ENCODE measurements around the gene ILF3. TPM values are rescaled to one million over a fixed set of nuclear protein-coding genes. Genes with fewer than 3 reads are reported as not detected.

Gene ILF3
- total RNA-seq = 100 to 1,000 TPM; 129 to 181 TPM
- long read RNA-seq, full-length matches to known transcripts = 12 of 125 reads
- long read RNA-seq, partial matches to known transcripts = 110 of 125 reads
- long read RNA-seq, other reads (novel, unspliced or antisense) = 3 of 125 reads

DNA sequence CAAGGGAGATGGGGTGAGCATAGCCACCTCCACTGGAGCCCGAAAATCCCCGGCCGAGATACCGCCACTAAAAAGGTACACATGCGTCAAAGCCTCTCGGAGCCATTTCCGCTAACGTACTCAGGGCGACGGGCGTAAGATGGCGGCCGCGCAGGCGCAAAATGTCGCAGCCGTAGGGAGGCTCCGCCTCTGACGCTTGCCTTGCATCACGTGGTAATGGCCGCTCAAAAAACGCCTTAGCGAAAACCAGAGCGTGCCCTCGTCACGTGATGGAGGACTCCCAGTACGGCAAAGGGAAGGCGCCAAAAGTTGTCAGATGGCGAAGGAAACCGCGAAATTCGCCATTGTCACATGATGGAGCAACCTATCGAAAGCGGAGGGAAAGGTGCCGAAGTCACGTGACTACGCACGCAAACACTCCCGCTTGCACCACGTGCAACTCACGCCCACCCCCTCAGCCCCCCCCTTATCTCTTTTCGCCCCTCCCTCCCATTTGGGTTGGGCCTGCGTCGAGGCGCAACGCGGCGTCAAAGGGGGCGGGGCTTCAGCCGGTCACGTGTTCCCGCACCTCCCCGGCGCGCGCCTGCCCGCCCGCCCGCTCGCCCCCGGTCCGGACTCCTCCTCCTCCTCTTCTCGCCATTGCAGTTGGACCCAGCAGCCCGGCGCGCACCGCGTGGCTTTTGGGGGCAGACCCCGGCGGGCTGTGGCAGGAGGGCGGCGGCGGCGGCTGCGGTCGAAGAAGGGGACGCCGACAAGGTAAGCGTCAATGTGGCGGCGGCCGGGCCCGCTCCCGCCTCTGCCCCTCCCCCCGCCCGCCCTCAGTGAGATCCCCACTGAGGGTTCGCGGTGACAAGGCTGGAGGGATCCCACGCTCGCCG lies at the start of gene ILF3:
Gene ILF3 (plus strand): TSS at position 615 of the 878 bp plus-strand sequence. CDS start 16,260 bp downstream, outside the sequence.
- intact Hi-C loops (cut with DNase I, micrococcal nuclease) = no loop called here
- ATAC-seq = peak; percentile 83
- DNase-seq = peak; percentile 100

DNA sequence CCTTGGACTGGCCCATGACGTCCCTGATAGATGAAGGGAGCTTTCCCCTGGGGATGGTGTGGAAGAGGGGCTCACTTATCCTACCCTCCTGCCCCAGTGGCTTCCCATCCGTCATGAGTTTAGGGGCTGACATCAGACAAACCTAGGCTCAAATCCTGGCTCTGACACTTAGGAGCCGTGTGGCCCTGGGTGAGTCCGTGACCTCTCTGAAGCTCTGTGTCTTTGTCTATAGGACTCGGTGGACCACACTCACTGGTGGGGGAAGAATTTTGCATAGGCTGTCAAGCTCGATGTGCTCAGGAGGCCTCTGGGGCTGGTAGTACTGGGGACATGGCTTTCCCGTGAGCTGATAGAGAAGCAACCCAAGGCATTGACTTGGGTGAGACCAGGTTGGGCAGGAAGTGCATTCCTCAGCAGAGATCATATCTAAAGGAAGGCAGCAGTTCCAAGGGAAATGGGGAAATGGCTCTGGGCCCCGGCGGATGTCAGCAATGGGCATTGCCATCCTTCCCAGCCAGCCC lies 49.6 kb upstream of the ILF3 start:
- ATAC-seq (no peak), DNase-seq (peak in 1 of 2 donors; percentile 18)
- intact Hi-C loops (cut with DNase I, micrococcal nuclease) = no loop called here

DNA sequence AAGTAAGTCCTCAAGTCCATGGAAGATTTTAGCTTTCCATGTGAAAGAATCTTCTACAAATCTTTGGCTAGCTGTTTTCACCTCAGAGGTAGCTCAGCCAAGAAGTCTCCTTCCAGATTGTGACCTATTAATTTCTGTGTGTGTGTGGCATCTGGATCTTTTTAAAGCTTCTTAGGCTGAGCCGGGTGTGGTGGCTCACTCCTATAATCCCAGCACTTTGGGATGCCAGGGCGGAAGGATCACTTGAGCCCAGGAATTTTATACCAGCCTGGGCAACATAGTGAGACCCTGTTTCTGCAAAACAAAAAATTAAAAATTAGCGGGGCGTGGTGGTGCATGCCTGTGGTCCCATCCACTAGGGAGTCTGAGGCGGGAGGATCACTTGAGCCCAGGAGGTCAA lies 42.2 kb upstream of the ILF3 start:
- intact Hi-C loops (cut with DNase I, micrococcal nuclease) = no loop called here
- no peak for ATAC-seq
- no peak for DNase-seq

DNA sequence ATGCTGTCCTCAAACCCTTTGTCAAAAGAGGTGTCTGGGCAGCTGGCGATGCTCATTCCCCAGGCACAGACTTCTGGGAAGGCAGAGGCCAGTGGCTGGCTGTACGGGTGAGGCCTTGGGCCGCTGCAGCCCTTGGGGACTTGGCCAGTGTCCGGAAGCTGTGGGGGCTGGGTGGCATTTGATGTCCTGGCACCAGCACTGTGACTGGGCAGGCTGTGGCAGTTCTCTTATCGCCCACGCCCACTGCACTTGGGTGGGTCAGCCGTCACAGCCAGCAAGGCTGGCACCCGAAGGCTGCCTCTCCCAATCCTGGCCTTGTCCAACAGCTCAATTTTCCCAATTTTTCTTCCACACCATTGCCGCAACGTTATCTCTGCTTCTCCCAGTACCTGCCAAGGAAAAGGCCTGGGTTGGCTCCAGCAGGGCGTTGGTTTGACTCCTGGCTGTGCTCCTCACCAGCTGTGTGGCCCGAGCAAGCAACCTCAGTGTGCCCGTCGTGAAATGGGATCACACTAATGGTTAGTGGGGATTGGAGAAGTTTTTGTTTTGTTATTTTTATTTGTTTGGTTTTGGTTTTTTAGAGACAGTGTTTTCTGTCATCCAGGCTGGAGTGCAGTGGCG lies 41.5 kb upstream of the ILF3 start:
- intact Hi-C loops (cut with DNase I, micrococcal nuclease) = no loop called here
- ATAC-seq = peak; percentile 97
- peak; percentile 53 to 71 for DNase-seq

DNA sequence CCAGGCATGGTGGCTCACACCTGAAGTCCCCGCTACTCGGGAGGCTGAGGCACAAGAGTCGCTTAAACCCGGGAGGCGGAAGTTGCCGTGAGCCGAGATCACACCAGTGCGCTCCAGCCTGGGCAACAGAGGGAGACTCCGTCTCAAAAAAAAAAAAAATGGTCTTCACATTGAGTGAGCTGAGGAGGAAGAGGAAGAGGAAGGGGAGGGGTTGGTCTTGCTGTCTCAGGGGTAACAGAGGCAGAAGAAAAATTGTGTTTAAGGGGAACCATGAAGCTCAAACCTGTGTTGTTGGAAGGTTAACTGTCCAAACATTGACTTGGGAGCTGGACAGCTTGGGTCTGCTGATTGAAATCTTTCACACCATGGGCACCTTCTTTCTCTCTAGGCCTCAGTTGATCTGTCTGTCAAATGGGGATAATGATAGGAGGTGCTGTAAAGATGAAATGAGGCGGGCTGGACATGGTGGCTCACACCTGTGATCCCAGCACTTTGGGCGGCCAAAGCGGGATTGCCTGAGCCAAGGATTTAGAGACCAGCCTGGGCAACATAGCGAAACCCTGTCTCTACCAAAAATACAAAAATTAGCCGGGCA lies 38.6 kb upstream of the ILF3 start:
- DNase-seq = no peak
- no peak for ATAC-seq
- intact Hi-C loops (cut with DNase I, micrococcal nuclease) = no loop called here

DNA sequence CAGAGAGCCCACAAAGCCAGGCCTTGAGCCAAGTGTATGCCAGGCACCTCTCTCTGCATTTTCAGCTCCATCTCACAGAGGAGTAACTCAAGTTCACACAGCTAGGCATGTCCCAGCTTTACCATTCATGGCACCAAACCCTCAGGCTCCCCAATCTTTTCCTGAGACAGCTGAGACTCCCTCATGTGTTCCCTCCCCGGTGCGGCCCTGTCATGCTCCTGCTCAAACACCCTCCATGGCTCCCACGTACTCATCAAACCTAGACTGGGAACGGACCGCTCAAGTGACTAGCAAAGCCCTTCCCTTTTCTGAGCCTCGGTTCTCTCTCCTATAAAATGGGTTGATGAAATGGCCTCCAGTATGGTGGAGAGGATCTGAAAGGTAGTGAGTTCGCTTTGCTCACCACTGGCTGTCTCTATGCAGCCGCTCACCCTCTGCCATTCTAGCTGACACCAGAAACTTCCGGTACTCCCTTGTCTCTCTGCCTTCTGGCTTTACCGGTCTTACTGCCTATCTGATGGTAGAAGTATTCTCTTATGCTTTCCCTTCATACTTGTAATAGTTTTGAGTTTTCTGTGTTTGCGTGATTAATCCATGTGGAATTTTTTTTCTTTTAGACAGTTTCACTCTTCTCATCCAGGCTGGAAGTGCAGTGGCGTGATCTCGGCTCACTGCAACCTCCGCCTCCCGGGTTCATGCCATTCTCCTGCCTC lies 36.6 kb upstream of the ILF3 start:
- intact Hi-C loops (cut with DNase I, micrococcal nuclease) = no loop called here
- ATAC-seq (no peak), DNase-seq (no peak)

DNA sequence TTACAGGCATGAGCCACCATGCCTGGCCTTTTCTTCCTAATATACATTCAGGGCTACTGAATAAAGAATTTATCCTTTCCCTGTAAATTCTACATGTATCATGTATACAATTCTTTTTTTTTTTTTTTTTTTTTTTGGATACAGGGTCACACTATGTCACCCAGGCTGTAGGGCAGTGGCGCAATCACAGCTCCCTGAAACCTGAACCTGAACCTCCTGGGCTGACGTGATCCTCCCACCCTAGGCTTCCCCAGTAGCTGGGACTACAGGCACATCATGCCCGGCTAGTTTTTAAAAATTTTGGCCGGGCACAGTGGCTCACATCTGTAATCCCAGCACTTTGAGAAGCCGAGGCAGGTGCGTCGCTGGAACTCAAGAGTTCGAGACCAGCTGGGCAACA lies 35.3 kb upstream of the ILF3 start:
- intact Hi-C loops (cut with DNase I, micrococcal nuclease) = no loop called here
- DNase-seq (no peak), ATAC-seq (no peak)

DNA sequence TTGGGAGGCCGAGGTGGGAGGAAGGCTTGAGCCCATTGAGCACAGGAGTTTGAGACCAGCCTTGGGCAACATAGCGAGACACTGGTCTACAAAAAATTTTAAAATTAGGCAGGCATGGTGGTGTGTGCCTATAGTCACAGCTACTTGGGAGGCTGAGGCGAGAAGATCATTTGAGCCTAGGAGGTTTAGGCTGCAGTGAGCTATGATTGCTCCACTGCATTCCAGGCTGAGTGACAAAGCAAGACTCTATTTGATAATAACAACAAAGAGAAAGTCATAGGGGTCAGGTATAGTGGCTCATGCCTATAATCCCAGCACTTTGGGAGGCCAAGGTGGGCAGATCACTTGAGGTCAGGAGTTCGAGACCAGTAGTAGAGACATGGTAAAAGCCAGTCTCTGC lies 33.4 kb upstream of the ILF3 start:
- intact Hi-C loops (cut with DNase I, micrococcal nuclease) = no loop called here
- ATAC-seq (no peak), DNase-seq (no peak)

DNA sequence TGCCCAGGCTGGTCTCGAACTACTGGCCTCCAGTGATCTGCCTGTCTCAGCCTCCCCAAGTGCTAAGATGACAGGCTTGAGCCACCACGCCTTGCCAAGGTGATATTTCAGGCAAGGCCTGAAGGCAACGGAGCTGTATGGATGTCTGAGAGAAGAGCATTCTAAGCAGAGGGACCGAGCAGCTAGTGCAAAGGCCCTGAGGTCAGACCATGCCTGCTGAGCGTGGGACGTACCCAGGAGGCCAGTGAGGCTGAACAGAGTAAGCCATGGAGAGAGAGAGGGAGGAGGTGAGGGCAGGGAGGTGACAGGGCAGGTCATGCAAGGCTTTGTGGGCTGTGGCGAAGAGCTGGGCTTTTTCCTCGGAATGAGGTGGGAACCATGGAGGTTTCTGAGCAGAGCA lies 32.2 kb upstream of the ILF3 start:
- ATAC-seq (no peak), DNase-seq (no peak)
- intact Hi-C loops (cut with DNase I, micrococcal nuclease) = no loop called here

DNA sequence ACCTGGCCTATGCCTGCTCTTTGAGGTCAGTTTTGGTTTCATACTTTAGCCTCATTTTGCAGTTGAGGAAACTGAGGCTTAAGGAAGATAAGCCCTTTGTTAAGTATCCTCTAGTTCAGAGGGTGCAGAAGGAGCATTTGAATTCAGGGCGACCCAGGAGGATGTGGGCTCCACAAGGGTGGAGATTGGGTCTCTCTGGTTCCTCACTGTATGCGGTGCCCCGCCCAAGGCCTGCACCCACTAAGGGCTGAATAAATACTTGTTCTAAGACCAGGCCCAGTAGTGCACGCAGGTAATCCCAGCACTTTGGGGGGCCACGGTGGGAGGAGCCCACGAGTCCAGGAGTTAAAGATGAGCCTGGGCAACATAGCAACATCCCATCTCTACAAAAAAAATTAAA lies 29.6 kb upstream of the ILF3 start:
- intact Hi-C loops (cut with DNase I, micrococcal nuclease) = no loop called here
- ATAC-seq (peak; percentile 54), DNase-seq (peak; percentile 47 to 53)

DNA sequence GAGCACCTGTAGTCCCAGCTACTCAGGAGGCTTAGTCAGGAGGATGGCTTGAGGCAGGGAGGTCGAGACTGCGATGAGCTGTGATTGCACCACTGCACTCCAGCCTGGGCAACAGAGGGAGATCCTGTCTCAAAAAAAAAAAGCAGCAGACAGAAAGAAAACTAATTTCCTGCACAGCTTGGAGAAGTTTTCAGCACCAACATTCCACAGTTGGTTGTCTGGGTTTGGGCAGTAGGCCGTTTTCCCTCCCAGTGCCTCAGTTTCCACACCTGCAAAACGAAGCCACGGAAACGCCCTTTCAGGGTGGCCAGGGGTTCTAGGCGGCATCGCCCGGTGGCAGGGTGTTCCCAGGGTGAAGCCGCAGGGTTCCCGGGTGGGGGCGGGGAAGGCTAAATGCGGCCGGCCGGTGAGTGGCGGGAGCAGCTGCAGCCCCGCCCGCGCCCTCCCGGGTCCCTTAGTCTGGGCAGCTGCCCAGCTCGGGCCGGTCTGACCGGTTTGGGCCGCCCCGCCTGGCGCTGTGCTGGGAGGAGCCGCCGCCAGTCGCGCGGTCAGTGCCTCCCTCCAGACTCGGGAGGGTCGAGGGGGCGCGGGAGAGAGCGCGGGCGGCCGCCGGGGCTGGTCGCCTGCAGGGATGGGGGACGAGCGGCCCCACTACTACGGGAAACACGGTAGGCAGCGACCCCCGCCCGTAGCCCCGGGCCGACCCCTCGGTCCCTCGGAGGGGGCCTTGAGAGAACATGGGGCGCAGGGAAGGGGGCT lies 29.0 kb upstream of the ILF3 start, which contains the start of gene SLC44A2:
Gene SLC44A2 (plus strand): TSS at position 551 of the 759 bp plus-strand sequence. CDS start 81 bp downstream, at position 632.
- DNase-seq (peak; percentile 92 to 95), ATAC-seq (peak; percentile 96)
- intact Hi-C loops (cut with DNase I, micrococcal nuclease) = no loop called here

DNA sequence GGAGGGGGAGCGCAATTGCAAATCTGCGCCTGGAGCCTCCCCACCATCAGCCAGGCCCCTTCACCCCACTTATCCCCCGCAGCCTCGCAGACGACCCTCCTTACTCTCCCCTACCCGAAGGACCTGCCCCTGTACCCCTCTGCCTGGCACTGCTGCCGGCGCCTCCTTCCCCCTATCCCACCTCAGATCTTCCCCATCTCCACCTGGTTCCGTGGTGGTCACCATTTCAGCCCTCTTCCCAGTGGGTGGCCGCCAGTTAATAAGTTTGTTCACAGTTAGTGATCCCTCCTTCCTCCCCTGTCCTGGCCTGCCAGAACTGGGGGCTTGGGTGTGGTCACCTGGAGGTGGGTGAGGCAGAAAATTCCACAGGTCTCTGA lies 28.4 kb upstream of the ILF3 start:
- ATAC-seq (peak; percentile 37), DNase-seq (no peak)
- intact Hi-C loops (cut with DNase I, micrococcal nuclease) = no loop called here

DNA sequence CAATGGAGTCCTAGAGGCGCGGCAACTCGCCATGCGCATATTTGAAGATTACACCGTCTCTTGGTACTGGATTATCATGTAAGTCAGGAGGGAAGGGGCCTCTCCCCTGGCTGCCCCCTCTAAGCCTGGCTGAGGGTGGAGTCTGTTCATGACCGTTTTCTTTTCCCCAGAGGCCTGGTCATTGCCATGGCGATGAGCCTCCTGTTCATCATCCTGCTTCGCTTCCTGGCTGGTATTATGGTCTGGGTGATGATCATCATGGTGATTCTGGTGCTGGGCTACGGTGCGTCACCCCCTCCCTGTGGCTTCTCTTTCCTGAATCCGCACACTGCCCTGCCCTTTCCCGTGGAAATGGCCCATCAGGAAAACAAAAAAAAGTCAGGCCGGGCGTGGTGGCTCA lies 22.3 kb upstream of the ILF3 start:
- intact Hi-C loops (cut with DNase I, micrococcal nuclease) = no loop called here
- DNase-seq (no peak), ATAC-seq (no peak)

DNA sequence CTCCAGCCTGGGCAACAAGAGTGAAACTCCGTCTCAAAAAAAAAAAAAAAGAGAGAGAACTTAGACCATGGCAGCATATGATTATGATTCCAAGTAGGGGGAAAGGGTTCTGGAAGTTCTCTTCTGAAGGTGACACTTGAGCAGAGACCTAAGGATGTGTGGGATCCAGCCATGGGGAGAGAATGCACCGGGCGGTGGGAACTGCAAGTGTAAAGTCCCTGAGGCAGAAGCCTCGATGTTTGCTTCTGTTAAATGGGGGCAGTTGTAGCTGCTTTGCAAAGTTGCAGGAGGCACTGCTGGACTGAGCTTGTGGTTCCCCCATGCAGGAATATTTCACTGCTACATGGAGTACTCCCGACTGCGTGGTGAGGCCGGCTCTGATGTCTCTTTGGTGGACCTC lies 19.7 kb upstream of the ILF3 start:
- no peak for DNase-seq
- intact Hi-C loops (cut with DNase I, micrococcal nuclease) = no loop called here

DNA sequence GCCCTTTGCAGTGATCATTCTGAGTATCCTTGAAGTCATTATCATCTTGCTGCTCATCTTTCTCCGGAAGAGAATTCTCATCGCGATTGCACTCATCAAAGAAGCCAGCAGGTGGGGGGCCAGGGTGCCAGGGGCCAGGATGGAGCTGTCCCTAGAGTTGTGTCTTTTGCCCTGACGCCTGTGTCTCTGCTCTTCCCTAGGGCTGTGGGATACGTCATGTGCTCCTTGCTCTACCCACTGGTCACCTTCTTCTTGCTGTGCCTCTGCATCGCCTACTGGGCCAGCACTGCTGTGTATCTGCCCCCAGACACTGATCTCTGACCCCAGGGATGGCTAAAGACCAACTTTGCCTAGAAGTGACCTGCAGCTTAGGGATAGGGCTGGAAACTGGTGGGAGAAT lies 19.2 kb upstream of the ILF3 start:
- no peak for ATAC-seq
- intact Hi-C loops (cut with DNase I, micrococcal nuclease) = no loop called here
- no peak for DNase-seq

More for the DNA sequence above, 19.7 kb upstream of the ILF3 start:
- ATAC-seq = no peak

DNA sequence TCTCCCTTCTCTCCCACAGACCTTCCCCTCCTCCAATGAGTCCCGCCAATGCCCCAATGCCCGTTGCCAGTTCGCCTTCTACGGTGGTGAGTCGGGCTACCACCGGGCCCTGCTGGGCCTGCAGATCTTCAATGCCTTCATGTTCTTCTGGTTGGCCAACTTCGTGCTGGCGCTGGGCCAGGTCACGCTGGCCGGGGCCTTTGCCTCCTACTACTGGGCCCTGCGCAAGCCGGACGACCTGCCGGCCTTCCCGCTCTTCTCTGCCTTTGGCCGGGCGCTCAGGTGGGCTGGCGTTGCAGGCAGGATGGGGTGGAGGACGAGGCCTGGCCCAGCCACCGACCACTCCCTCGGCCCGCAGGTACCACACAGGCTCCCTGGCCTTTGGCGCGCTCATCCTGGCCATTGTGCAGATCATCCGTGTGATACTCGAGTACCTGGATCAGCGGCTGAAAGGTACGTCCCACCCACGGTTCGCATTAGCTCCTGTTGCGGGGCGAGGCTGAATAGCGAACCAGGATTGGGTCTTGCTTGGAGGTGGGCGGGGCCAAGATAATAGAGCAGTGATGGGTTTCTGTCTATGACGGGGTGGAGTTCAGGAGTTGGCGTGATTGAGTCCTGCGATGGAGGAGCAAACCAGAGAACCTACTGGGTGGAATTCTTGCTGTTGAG lies 17.7 kb upstream of the ILF3 start:
- DNase-seq = no peak
- ATAC-seq = no peak
- intact Hi-C loops (cut with DNase I, micrococcal nuclease) = no loop called here

DNA sequence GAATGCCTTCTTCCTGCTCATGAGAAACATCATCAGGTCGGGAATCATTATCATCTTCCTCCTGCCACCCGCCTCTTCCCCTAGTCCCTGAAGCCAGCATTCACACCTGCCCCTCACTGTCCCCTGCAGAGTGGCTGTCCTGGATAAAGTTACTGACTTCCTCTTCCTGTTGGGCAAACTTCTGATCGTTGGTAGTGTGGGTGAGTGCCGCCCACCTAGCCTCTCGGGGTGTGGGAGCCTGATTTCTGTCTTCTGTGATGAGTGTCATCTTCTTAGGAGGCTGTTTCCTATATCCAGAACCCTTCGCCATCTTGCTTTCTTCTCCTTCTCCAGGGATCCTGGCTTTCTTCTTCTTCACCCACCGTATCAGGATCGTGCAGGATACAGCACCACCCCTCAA lies 16.3 kb upstream of the ILF3 start:
- ATAC-seq (no peak), DNase-seq (no peak)
- intact Hi-C loops (cut with DNase I, micrococcal nuclease) = no loop called here

DNA sequence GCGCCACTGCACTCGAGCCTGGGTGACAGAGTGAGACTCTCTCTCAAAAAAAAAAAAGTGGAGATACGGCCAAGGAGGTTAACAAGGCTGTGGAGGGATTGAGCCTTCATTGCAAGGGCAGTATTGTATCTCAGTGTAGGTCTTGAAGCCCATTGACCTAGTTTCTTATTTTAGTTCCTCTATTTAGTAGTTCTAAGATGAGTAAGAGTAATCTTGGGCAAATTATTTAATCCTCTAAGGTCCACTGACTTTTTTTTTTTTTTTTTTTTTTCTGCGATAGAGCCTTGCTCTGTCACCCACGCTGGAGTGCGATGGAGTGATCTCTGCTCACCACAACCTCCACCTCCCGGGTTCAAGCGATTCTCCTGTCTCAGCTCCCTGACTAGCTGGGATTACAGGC lies 14.3 kb upstream of the ILF3 start:
- ATAC-seq (no peak), DNase-seq (no peak)
- intact Hi-C loops (cut with DNase I, micrococcal nuclease) = loop anchor here (5.0 kb wide), 2 partner anchors 53 to 58 kb away; partner anchors contain the start of gene AP1M2 (in 1 of the 2)

Measured in left colon (tissue), 2 donors.